WI38 (cell line): ENCODE measurements around the gene GOSR1.
"Not testable (repeated sequence)": the region's sequence is repeated elsewhere in the genome, so short reads cannot be mapped to it uniquely, and the experiment has no call there.

ENCODE experiments used
- H3K4me3 ChIP-seq: 2 replicates; pipeline ENCODE4 v1.5.1; 2011; ENCODE audit warnings: low read depth, mild to moderate bottlenecking, control low read depth, low read length
- CTCF ChIP-seq: IDR thresholded peaks from 2 replicates; pipeline ENCODE4 v1.5.1; 2012; ENCODE audit warnings: low read depth, mild to moderate bottlenecking, control low read depth, low read length

GOSR1 gene

DNA sequence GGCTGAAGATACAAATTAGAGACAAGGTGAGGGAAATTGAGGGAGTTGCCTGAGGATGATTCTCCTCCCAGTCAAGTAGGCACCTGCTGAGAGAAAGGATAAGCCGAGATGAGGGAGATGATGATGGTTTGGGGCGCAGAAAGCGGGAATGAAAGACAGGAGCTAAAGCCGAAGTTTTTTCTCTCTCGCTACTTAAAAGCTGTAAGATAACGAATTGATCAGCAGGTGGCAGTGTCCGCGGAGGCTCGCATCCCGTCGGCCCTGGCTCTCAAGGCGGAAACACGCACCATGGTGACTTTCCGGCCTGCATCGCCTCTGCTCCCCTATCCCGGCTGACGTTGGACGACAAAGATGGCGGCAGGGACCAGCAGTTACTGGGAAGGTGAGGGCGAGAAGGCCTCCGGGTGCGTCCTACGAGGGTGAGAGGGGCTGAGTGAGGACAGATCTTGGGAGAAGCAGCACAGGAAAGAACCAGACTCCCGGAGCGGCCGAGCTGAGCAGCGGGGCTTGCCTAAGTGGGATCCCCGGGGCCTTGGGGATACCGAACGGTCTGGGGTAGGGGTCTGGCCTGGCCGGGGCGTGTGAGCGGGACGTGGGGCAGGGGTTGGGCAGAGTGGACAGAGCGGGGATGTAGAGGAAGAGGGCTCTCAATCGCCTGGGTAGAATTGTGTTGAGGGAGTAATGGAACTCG is at the start of gene GOSR1:
GOSR1 (plus strand) TSS at position 326 of the 691 bp plus-strand sequence; CDS start at position 352, 26 bp downstream.
- TF ChIP-seq CTCF = peak; percentile 59

DNA sequence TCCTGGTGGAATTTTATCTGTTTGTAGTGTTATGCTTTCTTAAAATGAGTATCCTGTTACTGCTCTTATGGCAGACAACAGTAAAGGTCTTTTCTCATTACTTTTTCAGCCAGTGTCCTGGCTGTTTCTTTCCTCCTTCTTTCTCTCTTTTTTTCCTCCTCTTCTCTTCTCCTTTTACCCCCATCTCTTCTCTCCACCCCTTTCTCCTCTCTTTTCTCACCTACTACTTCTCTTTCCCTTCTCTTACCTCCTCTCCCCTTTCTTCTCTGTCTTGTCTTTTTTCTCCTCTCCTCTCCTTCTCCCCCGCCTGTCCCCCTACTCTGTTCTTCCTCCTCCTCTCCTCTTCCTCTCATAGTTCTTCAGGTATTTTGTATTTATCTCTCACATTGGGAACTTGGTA is 49.6 kb upstream of the GOSR1 start:
- H3K4me3 ChIP-seq = no peak overlapping the region
- no peak for TF ChIP-seq CTCF

More for the DNA sequence above, at the start of gene GOSR1:
- H3K4me3 ChIP-seq = peak within 1 kb of the TSS; percentile 95

DNA sequence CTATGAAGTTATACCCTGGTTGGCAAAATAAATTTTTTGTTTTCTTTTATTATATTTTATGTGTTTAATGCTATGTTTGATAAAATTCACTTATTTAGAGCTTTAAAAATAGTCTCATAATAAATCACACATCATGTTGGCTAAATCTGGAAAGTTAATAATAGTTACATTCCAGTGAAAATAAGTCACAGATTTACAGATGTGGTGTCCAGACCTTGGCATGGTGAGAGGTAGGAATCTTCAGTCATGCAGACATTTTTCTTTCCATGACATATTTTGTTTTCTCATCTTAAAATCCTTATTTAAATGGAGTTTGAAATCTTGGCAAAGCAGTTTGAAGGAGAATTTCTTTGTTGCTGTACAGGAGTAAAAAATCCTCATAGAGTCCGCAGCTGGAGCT is 48.1 kb upstream of the GOSR1 start:
- no peak for TF ChIP-seq CTCF
- H3K4me3 ChIP-seq = no peak overlapping the region

GRCh38 chr17:30433514-30433913 is 43.7 kb upstream of the GOSR1 start:
- no peak for TF ChIP-seq CTCF
- no peak overlapping the region for H3K4me3 ChIP-seq

DNA sequence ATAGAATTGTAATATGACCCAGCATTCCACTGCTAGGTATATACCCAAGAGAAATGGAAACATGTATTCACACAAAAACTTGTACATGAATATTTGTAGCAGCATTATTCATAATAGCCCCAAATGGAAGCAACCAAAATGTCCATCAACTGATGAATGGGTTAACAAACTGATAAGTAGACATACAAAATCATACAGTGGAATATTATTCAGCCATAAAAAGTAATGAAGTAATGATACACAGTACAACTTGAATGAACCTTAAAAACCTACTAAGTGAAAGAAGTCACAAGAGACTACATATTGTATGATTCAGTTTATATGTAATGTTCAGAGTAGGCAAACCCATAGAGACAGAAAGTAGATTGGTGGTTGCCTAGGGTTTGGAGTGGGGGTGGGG is 40.5 kb upstream of the GOSR1 start:
- no peak for TF ChIP-seq CTCF
- no peak overlapping the region for H3K4me3 ChIP-seq

DNA sequence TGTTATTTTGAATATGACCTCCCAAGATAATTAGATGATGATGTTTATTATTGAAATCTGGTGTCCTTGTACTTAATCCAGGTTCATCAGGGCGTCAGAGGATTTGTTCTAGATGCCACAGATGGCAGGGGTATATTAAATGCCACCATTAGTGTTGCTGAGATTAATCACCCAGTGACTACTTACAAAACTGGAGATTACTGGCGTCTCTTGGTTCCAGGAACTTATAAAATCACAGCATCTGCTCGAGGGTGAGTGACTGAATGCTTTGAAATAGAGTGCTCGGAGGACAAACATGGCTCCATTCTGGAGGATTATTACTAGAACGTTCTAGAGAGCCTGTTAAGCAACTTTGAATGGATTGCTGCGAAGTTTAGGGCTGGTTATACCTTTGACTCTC is 33.5 kb upstream of the GOSR1 start:
- no peak for TF ChIP-seq CTCF
- no peak overlapping the region for H3K4me3 ChIP-seq

GRCh38 chr17:30446640-30447039 is 30.6 kb upstream of the GOSR1 start:
- H3K4me3 ChIP-seq = not testable (repeated sequence)

DNA sequence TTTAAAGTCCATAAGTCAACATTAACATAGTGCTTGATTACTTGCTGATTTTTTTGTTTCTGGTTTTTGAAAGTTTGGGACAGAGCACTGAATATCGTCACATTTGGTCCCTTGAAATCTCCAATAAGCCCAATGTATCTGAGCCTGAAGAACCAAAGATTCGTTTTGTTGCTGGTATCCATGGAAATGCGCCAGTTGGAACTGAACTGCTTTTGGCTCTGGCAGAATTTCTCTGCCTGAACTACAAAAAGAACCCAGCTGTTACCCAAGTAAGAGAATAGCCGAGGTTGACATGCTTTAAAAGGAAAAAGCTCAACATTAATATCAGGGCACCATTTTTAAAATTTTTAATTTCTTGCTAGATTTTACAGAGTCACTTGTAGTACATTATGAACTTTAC is 27.7 kb upstream of the GOSR1 start:
- no peak for TF ChIP-seq CTCF
- no peak overlapping the region for H3K4me3 ChIP-seq
